Heart left ventricle (tissue), 16 donors: ENCODE results near the gene ZNF804B. TPM values are rescaled to one million over a fixed set of nuclear protein-coding genes. Genes with fewer than 3 reads are reported as not detected.

Source experiments
- ATAC-seq, 4 donors: fragments of 200-7000 bp; cut with Tn5 transposase; one replicate each; pipeline ENCODE4 v1.9.1; 2020 to 2022; ENCODE audit warnings: moderate library complexity in 4 of 4, mild to moderate bottlenecking in 3 of 4, moderate number of reproducible peaks in 1 of 4
- DNase-seq, 5 donors: peaks; one replicate each; pipeline ENCODE4 v3.0.0-alpha.2; 2020
- H3K27ac ChIP-seq, 12 donors: fragments of 200-600 bp; sonication (generic) in 4 of 12; one replicate each; pipeline versions ENCODE4 v1.5.0 to v1.8.0; 2016 to 2022; ENCODE audit warnings: mild to moderate bottlenecking in 2 of 12
- H3K27me3 ChIP-seq, 9 donors: fragments of 200-600 bp; sonication (generic) in 2 of 9; one replicate each; pipeline versions ENCODE4 v1.5.1 to v1.8.0; 2016 to 2022; ENCODE audit warnings: mild to moderate bottlenecking in 3 of 9
- H3K36me3 ChIP-seq, 9 donors: fragments of 200-600 bp; sonication (generic) in 2 of 9; one replicate each; pipeline versions ENCODE4 v1.5.0 to v1.8.0; 2018 to 2022; ENCODE audit warnings: mild to moderate bottlenecking in 2 of 9
- H3K4me1 ChIP-seq, 12 donors: fragments of 200-600 bp; sonication (generic) in 4 of 12; one replicate each; pipeline versions ENCODE4 v1.5.0 to v1.8.0; 2016 to 2022; ENCODE audit warnings: mild to moderate bottlenecking in 3 of 12
- H3K4me3 ChIP-seq, 12 donors: fragments of 200-600 bp; sonication (generic) in 4 of 12; one replicate each; pipeline versions ENCODE4 v1.5.0 to v1.8.0; 2017 to 2022; ENCODE audit warnings: mild to moderate bottlenecking in 9 of 12, moderate library complexity in 4 of 12
- H3K9me3 ChIP-seq, 12 donors: fragments of 200-600 bp; sonication (generic) in 4 of 12; one replicate each; pipeline versions ENCODE4 v1.5.0 to v1.8.0; 2016 to 2022; ENCODE audit warnings: mild to moderate bottlenecking in 1 of 12
- CTCF ChIP-seq, 12 donors: fragments of 200-600 bp; sonication (generic) in 4 of 12; IDR thresholded peaks; one replicate each; pipeline versions ENCODE4 v1.5.0 to v1.8.0; 2018 to 2022; ENCODE audit warnings: antibody characterized with exemption in 12 of 12, mild to moderate bottlenecking in 5 of 12
- POLR2A ChIP-seq, 2 donors: fragments of 450-650 bp; IDR thresholded peaks; one replicate each; pipeline ENCODE4 v1.6.1; 2017; ENCODE audit warnings: antibody characterized with exemption in 2 of 2, mild to moderate bottlenecking in 2 of 2, moderate library complexity in 2 of 2
- WGBS, 4 donors: extraction: QIAGEN DNeasy Blood & Tissue Kit in 2 of 4; methylation state at CpG; one replicate each; pipeline versions ENCODE4 v1.1.5 to v1.1.7; 2013 to 2018; 5-methylcytosine and 5-hydroxymethylcytosine counted together
- intact Hi-C, 10 donors: fragments of 100-400 bp; cut with DNase I; formaldehyde crosslinking; loops; one replicate each; pipeline versions ENCODE4 v1.11.1 to v1.14.2; 2022
- polyA plus RNA-seq, 2 donors: library from polyadenylated mRNA; stranded (reverse); fragments of 200-250 nt; gene quantifications; one replicate each; pipeline ENCODE4 v1.2.3, GENCODE V29; 2013
- total RNA-seq, 9 donors: library from RNA; depleted of rRNA in 2 of 9; stranded (reverse); fragments of >200 nt in 2 of 9; fragmentation: NEBNext Ultra II Directional in 3 of 9; extraction: Animal tissue kit (Norgen Biotek cat#: 25700) in 3 of 9; gene quantifications; one replicate each; pipeline versions ENCODE4 v1.1.0 to v1.2.4, GENCODE V29; 2016 to 2023
- donor health status: ischemic (EF 13 %, LVEDD 7.1; RV severe dilation, severe dysfunction).
- donor health status: healthy with polysubstance abuse.
- donor health status: DM: no; HTN: yes; CAD: no.
- donor health status: DM: no; HTN: no; CAD: no.
- donor health status: ischemic (EF 25% LVEDD 6.9; RV normal size, moderate dysfunction).
- donor health status: ischemic (EF 25% LVEDD 5.7; RV mildly dilated, moderate dysfunction).
- donor health status: healthy.
- donor health status: DM: yes; HTN: yes; CAD: no.
- donor health status: ischemic (EF 35%, LVEDD 5.7; RV mildly dilated, moderate dysfunction).
- donor health status: nonischemic (EF 11% LVEDD 7.7; RV severe dilation, severe dysfunction).
- donor health status: DM: yes; HTN: yes; CAD: no.
- donor health status: PGD.
- donor health status: ischemic (EF 29% LVEDD 5.4; RV normal size, mild dysfunction).
- donor health status: nonischemic (EF 23%, LVEDD 6.1; RV moderate dilation, normal function).

The ZNF804B gene
- total and polyA plus RNA-seq, 11 donors = not detected

- no peak for ATAC-seq
- 44 to 64% (median 60%) methylated on average over 2 of the region's 2 CpGs for WGBS, 4 donors
Measured at GRCh38 chr7:88922944-88923343, 163.4 kb downstream of the ZNF804B start.

GRCh38 chr7:88928276-88928675, 168.8 kb downstream of the ZNF804B start:
- intact Hi-C loops = no loop called here
- Histone ChIP-seq H3K27ac (no peak overlapping the region), H3K9me3 (no peaks in the 10 kb centered on the region), H3K27me3 (no peaks in the 10 kb centered on the region), H3K36me3 (no peaks in the 10 kb centered on the region), H3K4me1 (peaks cover 0 to 13% (median 2%) of the 10 kb centered on the region in 12 donors), H3K4me3 (no peak overlapping the region)
- TF ChIP-seq POLR2A (IDR thresholded peaks at IDR 0.05) = no peak
- no peak for TF ChIP-seq CTCF (IDR thresholded peaks at IDR 0.05)
- ATAC-seq = no peak
- DNase-seq = no peak

More at GRCh38 chr7:88922944-88923343, 163.4 kb downstream of the ZNF804B start:
- no peaks in the 10 kb centered on the region for H3K27me3 ChIP-seq
- TF ChIP-seq POLR2A (IDR thresholded peaks at IDR 0.05) (no peak), CTCF (IDR thresholded peaks at IDR 0.05) (no peak)
- no peaks in the 10 kb centered on the region for H3K9me3 ChIP-seq
- peaks cover 0 to 5% (median 0%) of the 10 kb centered on the region in 12 donors for H3K4me1 ChIP-seq
- intact Hi-C loops = loop anchor here in 1 of 10 donors (5.0 kb wide), 1 partner anchor 51 kb away; no protein-coding TSS in a partner anchor
- DNase-seq = no peak
- H3K27ac ChIP-seq = no peak overlapping the region
- no peaks in the 10 kb centered on the region for H3K36me3 ChIP-seq
- no peak overlapping the region for H3K4me3 ChIP-seq

- H3K27me3 ChIP-seq = no peaks in the 10 kb centered on the region
- TF ChIP-seq CTCF (IDR thresholded peaks at IDR 0.05) = no peak
- TF ChIP-seq POLR2A (IDR thresholded peaks at IDR 0.05) = no peak
Measured at GRCh38 chr7:88929719-88930118, 170.2 kb downstream of the ZNF804B start.

GRCh38 chr7:88933285-88933684, 173.8 kb downstream of the ZNF804B start:
- no peak for DNase-seq
- no peaks in the 10 kb centered on the region for H3K9me3 ChIP-seq
- no peak overlapping the region for H3K27ac ChIP-seq
- no peak for ATAC-seq
- TF ChIP-seq CTCF (IDR thresholded peaks at IDR 0.05) = no peak
- TF ChIP-seq POLR2A (IDR thresholded peaks at IDR 0.05) = no peak
- 84 to 88% (median 86%) methylated on average over 5 of the region's 5 CpGs for WGBS, 4 donors
- intact Hi-C loops = no loop called here
- H3K4me1 ChIP-seq = peaks cover 0 to 4% (median 0%) of the 10 kb centered on the region in 12 donors
- H3K36me3 ChIP-seq = no peaks in the 10 kb centered on the region
- H3K4me3 ChIP-seq = no peak overlapping the region
- no peaks in the 10 kb centered on the region for H3K27me3 ChIP-seq

More at GRCh38 chr7:88929719-88930118, 170.2 kb downstream of the ZNF804B start:
- WGBS, 4 donors = 73 to 87% (median 84%) methylated on average over 3 of the region's 3 CpGs
- no peak overlapping the region for H3K27ac ChIP-seq
- no peaks in the 10 kb centered on the region for H3K9me3 ChIP-seq
- DNase-seq = no peak
- ATAC-seq = no peak
- H3K36me3 ChIP-seq = no peaks in the 10 kb centered on the region
- intact Hi-C loops = no loop called here
- peaks cover 0 to 13% (median 2%) of the 10 kb centered on the region in 12 donors for H3K4me1 ChIP-seq
- H3K4me3 ChIP-seq = no peak overlapping the region
